Measurements from ENCODE around the gene PHLDA2. TPM values are rescaled to one million over a fixed set of nuclear protein-coding genes. Genes with fewer than 3 reads are reported as not detected.

Gene PHLDA2
- total RNA-seq, 1 donor from 2014 or later = 15.5 TPM

DNA sequence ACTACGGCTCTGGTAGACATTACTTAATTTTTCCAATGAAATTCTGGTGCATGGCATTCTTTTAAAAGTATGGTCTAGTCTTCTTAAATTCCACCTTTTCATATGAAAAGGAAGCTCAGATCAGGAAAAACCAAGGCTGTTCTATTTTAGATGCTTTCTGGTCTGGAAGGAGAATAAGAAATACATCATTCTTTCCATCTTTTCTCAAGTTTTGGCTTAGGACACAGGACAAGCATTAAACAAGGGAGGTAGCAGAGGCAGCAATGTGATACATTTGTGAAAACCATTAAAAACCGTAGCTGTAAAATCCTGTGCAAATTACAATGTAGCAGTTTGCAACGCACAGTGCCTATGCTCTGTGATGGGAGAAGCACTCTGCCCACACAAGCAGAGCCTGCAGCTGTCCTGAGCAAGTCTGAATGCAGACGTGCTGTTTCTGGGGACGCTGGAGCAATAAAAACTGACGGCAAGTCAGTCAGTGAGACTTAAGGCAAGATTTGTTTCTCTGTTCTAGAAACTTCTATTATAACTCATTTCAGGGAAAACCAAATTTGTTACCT lies 39.2 kb upstream of the PHLDA2 start:
- no peak for DNase-seq
- intact Hi-C loops (cut with DNase I) = no loop called here
- H3K27me3 ChIP-seq = no peaks in the 10 kb centered on the region
- no peak overlapping the region for H3K4me3 ChIP-seq
- no peak overlapping the region for H3K27ac ChIP-seq
- H3K36me3 ChIP-seq = peaks cover 99% of the 10 kb centered on the region
- no peaks in the 10 kb centered on the region for H3K9me3 ChIP-seq
- H3K4me1 ChIP-seq = no peaks in the 10 kb centered on the region
- TF ChIP-seq, protein P1, sequence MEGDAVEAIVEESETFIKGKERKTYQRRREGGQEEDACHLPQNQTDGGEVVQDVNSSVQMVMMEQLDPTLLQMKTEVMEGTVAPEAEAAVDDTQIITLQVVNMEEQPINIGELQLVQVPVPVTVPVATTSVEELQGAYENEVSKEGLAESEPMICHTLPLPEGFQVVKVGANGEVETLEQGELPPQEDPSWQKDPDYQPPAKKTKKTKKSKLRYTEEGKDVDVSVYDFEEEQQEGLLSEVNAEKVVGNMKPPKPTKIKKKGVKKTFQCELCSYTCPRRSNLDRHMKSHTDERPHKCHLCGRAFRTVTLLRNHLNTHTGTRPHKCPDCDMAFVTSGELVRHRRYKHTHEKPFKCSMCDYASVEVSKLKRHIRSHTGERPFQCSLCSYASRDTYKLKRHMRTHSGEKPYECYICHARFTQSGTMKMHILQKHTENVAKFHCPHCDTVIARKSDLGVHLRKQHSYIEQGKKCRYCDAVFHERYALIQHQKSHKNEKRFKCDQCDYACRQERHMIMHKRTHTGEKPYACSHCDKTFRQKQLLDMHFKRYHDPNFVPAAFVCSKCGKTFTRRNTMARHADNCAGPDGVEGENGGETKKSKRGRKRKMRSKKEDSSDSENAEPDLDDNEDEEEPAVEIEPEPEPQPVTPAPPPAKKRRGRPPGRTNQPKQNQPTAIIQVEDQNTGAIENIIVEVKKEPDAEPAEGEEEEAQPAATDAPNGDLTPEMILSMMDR (IDR thresholded peaks at IDR 0.05) = no peak
- no peak for ATAC-seq

DNA sequence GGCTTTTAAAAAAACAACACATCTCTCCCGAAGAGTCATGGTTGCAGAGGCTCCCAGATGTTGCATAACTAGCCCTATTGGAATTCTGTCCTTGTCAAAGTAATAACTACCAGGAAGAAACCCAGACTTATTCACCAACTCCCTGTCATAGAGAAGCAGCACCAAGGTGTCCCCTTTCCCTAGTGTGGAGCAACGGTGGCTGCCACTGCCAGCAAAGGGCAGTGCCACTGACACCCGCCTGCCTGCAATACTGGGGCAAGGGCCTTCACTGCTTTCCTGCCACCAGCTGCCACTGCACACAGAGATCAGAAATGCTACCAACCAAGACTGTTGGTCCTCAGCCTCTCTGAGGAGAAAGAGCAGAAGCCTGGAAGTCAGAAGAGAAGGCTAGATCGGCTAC lies 35.6 kb upstream of the PHLDA2 start:
- no peak overlapping the region for H3K27ac ChIP-seq
- ATAC-seq (no peak), DNase-seq (no peak)
- TF ChIP-seq, protein P1 (IDR thresholded peaks at IDR 0.05) = no peak
- intact Hi-C loops (cut with DNase I) = no loop called here
- H3K4me3 ChIP-seq = no peak overlapping the region
- H3K27me3 ChIP-seq = no peaks in the 10 kb centered on the region
- H3K9me3 ChIP-seq = no peaks in the 10 kb centered on the region
- H3K4me1 ChIP-seq = no peaks in the 10 kb centered on the region
- peaks cover 98% of the 10 kb centered on the region for H3K36me3 ChIP-seq

DNA sequence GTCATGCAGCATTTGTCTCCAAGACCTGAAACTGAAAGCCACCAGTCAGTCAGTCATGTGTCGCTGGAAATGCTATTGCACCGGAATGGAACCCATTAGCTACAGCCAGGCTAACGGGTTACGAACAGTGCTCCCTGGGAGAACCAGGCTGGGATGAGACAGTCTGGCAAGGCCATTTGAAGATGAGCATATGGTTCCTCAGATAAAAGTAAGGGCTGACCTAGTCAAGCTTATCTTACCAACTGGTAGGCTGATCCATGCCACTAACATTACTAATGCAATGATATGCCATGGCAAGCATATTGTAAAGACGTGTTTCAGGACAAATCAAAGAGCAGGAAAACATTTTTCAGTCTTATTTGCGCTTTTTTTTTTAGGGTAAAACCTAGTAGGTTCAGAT lies 34.5 kb upstream of the PHLDA2 start:
- intact Hi-C loops (cut with DNase I) = no loop called here
- H3K27me3 ChIP-seq = no peaks in the 10 kb centered on the region
- H3K27ac ChIP-seq = no peak overlapping the region
- peaks cover 98% of the 10 kb centered on the region for H3K36me3 ChIP-seq
- DNase-seq (no peak), ATAC-seq (no peak)
- H3K9me3 ChIP-seq = no peaks in the 10 kb centered on the region
- no peaks in the 10 kb centered on the region for H3K4me1 ChIP-seq
- no peak overlapping the region for H3K4me3 ChIP-seq
- TF ChIP-seq, protein P1 (IDR thresholded peaks at IDR 0.05) = no peak

DNA sequence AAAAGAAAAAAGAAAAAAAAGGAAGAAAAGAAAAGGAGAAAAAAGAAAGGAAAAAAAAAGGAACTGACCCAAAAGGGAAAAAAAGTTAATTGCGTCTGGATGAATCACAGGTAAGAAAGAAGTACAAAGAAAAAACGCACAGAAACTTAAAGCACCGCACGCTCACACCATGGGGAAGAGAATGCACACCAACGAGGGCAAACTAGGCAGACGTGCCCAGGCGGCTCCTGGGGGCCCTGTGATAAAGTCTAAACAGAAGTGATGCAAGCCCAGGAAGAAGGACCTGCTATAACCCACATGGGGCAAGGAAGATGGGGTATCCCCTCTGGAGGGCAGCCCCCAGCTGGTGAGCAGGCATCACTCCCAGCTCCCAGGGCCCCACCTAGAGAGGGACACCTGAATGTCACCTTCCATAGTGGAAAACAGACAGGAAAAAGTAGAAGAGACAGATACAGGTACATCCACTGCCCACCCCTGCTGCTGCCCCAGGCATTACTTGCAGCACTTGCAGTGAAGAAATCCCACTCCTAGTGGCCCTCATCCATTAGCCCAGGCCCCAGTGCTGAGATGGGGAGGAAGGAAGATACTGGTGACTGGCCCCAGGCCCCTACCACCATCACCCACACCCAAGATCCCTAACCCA lies 34.0 kb upstream of the PHLDA2 start:
- ATAC-seq (no peak), DNase-seq (no peak)
- Histone ChIP-seq H3K36me3 (peaks cover 98% of the 10 kb centered on the region), H3K4me3 (no peak overlapping the region), H3K27me3 (no peaks in the 10 kb centered on the region), H3K4me1 (no peaks in the 10 kb centered on the region), H3K27ac (no peak overlapping the region), H3K9me3 (no peaks in the 10 kb centered on the region)
- intact Hi-C loops (cut with DNase I) = no loop called here
- TF ChIP-seq, protein P1 (IDR thresholded peaks at IDR 0.05) = no peak

DNA sequence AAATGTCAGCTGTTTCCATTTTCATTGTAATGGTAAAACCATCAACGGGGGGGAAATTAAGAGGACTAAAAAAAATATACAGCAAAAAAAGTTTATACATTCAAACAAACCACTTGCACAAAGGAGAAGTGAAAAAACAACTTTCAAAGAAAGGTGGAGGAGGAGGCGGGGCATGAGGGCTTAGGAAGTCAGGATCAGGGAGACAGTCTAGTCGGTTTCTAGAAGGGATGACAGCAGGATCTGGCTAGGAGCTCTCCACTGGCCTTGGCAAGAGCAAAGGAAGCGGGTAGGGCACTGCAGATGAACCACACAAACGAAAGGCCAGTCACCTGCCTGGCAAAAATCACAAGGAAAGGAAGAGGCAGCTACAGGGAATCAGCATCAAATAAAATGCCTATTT lies 31.9 kb upstream of the PHLDA2 start:
- no peaks in the 10 kb centered on the region for H3K27me3 ChIP-seq
- no peaks in the 10 kb centered on the region for H3K9me3 ChIP-seq
- ATAC-seq = no peak
- TF ChIP-seq, protein P1 (IDR thresholded peaks at IDR 0.05) = no peak
- H3K4me3 ChIP-seq = no peak overlapping the region
- no peak overlapping the region for H3K27ac ChIP-seq
- intact Hi-C loops (cut with DNase I) = no loop called here
- H3K4me1 ChIP-seq = no peaks in the 10 kb centered on the region
- DNase-seq = no peak
- peaks cover 97% of the 10 kb centered on the region for H3K36me3 ChIP-seq

Data from upper lobe of right lung (tissue), 1 donor.